WTC11 (cell line): Measurements from ENCODE around the gene GALNT7. TPM values are rescaled to one million over a fixed set of nuclear protein-coding genes. Genes with fewer than 3 reads are reported as not detected.

Experiments used
- ATAC-seq: fragments of 200-7000 bp; cut with Tn5 transposase; 2 replicates; pipeline ENCODE4 v1.10.0; 2021; ENCODE audit warnings: mild to moderate bottlenecking, moderate library complexity
- CTCF ChIA-PET: fragments of 300-600 bp; sonication (Branson Sonifier 250); formaldehyde crosslinking; loops from one replicate; lab custom pipeline; 2021; ENCODE audit warnings: antibody characterized with exemption; lab: Charles Lee
- POLR2A ChIA-PET: fragments of 350-600 bp; sonication (Branson Sonifier 250); formaldehyde crosslinking; loops from one replicate; lab custom pipeline; 2021; ENCODE audit warnings: antibody characterized with exemption; lab: Charles Lee
- DNase-seq: peaks from one replicate; pipeline ENCODE4 v3.0.0; 2021; ENCODE audit warnings: low spot score
- H3K27ac Mint-ChIP-seq: 2 replicates; pipeline ENCODE4 v1.8.0; 2021; ENCODE audit warnings: mixed read lengths
- H3K27me3 Mint-ChIP-seq: 2 replicates; pipeline ENCODE4 v1.8.0; 2021; ENCODE audit warnings: low read depth, mild to moderate bottlenecking, moderate library complexity, mixed read lengths
- H3K36me3 Mint-ChIP-seq: 2 replicates; pipeline ENCODE4 v1.8.0; 2021; ENCODE audit warnings: mixed read lengths
- H3K4me1 Mint-ChIP-seq: 2 replicates; pipeline ENCODE4 v1.8.0; 2022; ENCODE audit warnings: mixed read lengths
- H3K4me3 Mint-ChIP-seq: 2 replicates; pipeline ENCODE4 v1.8.0; 2021; ENCODE audit warnings: mild to moderate bottlenecking, moderate library complexity, mixed read lengths
- H3K9me3 Mint-ChIP-seq: 2 replicates; pipeline ENCODE4 v1.8.0; 2021; ENCODE audit warnings: mixed read lengths
- ARID4B ChIP-seq: sonication (generic); formaldehyde crosslinking; IDR thresholded peaks from 2 replicates; pipeline ENCODE4 v1.8.0; 2023; ENCODE audit warnings: missing genetic modification reagents, mild to moderate bottlenecking, borderline replicate concordance
- CREM ChIP-seq: sonication (generic); formaldehyde crosslinking; IDR thresholded peaks from 2 replicates; pipeline ENCODE4 v1.8.1; 2022; ENCODE audit warnings: mild to moderate bottlenecking, missing genetic modification reagents, moderate library complexity
- CTCF ChIP-seq: fragments of 200-600 bp; IDR thresholded peaks from 2 replicates; pipeline ENCODE4 v1.8.0; 2022; ENCODE audit warnings: antibody characterized with exemption
- EMX1 ChIP-seq: fragments of 250-450 bp; sonication (Bioruptor Pico); IDR thresholded peaks from 2 replicates; pipeline ENCODE4 v1.8.0; 2021; ENCODE audit warnings: mild to moderate bottlenecking
- FOXJ3 ChIP-seq: sonication (generic); formaldehyde crosslinking; IDR thresholded peaks from 2 replicates; pipeline ENCODE4 v1.9.0; 2021; ENCODE audit warnings: missing genetic modification reagents, mild to moderate bottlenecking, borderline replicate concordance
- JAZF1 ChIP-seq: fragments of 250-450 bp; sonication (Bioruptor Pico); IDR thresholded peaks from 2 replicates; pipeline ENCODE4 v1.9.0; 2021; ENCODE audit warnings: moderate library complexity, mild to moderate bottlenecking, inconsistent platforms
- KAT7 ChIP-seq: sonication (generic); formaldehyde crosslinking; IDR thresholded peaks from 2 replicates; pipeline ENCODE4 v1.8.1; 2023; ENCODE audit warnings: missing genetic modification reagents, mild to moderate bottlenecking, borderline replicate concordance
- NFYB ChIP-seq: sonication (generic); formaldehyde crosslinking; conservative IDR thresholded peaks from 2 replicates; pipeline ENCODE4 v1.8.0; 2022; ENCODE audit warnings: low read depth, missing genetic modification reagents
- SMAD4 ChIP-seq: sonication (generic); formaldehyde crosslinking; IDR thresholded peaks from 2 replicates; pipeline ENCODE4 v1.8.0; 2022; ENCODE audit warnings: mild to moderate bottlenecking, missing genetic modification reagents
- USF1 ChIP-seq: sonication (generic); formaldehyde crosslinking; IDR thresholded peaks from 2 replicates; pipeline ENCODE4 v1.8.0; 2022; ENCODE audit warnings: mild to moderate bottlenecking, missing genetic modification reagents
- ZNF121 ChIP-seq: sonication (generic); formaldehyde crosslinking; IDR thresholded peaks from 2 replicates; pipeline ENCODE4 v1.8.0; 2023; ENCODE audit warnings: missing genetic modification reagents
- ZNF219 ChIP-seq: sonication (generic); formaldehyde crosslinking; IDR thresholded peaks from 2 replicates; pipeline ENCODE4 v1.8.0; 2023; ENCODE audit warnings: missing genetic modification reagents, mild to moderate bottlenecking, borderline replicate concordance
- ZNF263 ChIP-seq: sonication (generic); formaldehyde crosslinking; IDR thresholded peaks from 2 replicates; pipeline ENCODE4 v1.8.1; 2022; ENCODE audit warnings: low read depth, mild to moderate bottlenecking, moderate library complexity, missing genetic modification reagents
- total RNA-seq: library from RNA; stranded (reverse); gene quantifications from 3 replicates; pipeline ENCODE4 v1.2.3, GENCODE V29; 2021
- TF ChIP-seq, protein P1 (sequence below): sonication (generic); formaldehyde crosslinking; IDR thresholded peaks from 2 replicates; pipeline ENCODE4 v1.8.1; 2023; ENCODE audit warnings: mild to moderate bottlenecking, missing genetic modification reagents
- TF ChIP-seq, protein P2 (sequence below): fragments of 250-450 bp; sonication (Bioruptor Pico); conservative IDR thresholded peaks from 2 replicates; pipeline ENCODE4 v1.9.0; 2021; ENCODE audit warnings: mild to moderate bottlenecking
- TF ChIP-seq, protein P3 (sequence below): sonication (generic); formaldehyde crosslinking; IDR thresholded peaks from 2 replicates; pipeline ENCODE4 v1.8.0; 2022; ENCODE audit warnings: mild to moderate bottlenecking, missing genetic modification reagents
- TF ChIP-seq, protein P4 (sequence below): sonication (generic); formaldehyde crosslinking; conservative IDR thresholded peaks from 2 replicates; pipeline ENCODE4 v1.8.1; 2022; ENCODE audit warnings: mild to moderate bottlenecking, missing genetic modification reagents
- TF ChIP-seq, protein P5 (sequence below): sonication (generic); formaldehyde crosslinking; IDR thresholded peaks from 2 replicates; pipeline ENCODE4 v1.8.0; 2023; ENCODE audit warnings: mild to moderate bottlenecking, missing genetic modification reagents

Gene GALNT7
- total RNA-seq, 1 experiment from 2014 or later, result 86.9 TPM

- peaks cover 37% of the 10 kb centered on the region for H3K36me3 Mint-ChIP-seq
- H3K4me1 Mint-ChIP-seq, result peaks cover 29% of the 10 kb centered on the region
- no peak overlapping the region for H3K27ac Mint-ChIP-seq
- H3K4me3 Mint-ChIP-seq, result no peak overlapping the region
- ATAC-seq (no peak), DNase-seq (no peak)
- peaks cover 28% of the 10 kb centered on the region for H3K9me3 Mint-ChIP-seq
- no peaks in the 10 kb centered on the region for H3K27me3 Mint-ChIP-seq
- CTCF ChIA-PET, result no interaction called here
- POLR2A ChIA-PET, result no interaction called here
- no peak for TF ChIP-seq ARID4B (CRISPR knock-in tag)
- TF ChIP-seq ZNF263 (CRISPR knock-in tag), result no peak
- TF ChIP-seq USF1 (CRISPR knock-in tag), result no peak
- no peak for TF ChIP-seq SMAD4 (CRISPR knock-in tag)
- TF ChIP-seq, protein P1, sequence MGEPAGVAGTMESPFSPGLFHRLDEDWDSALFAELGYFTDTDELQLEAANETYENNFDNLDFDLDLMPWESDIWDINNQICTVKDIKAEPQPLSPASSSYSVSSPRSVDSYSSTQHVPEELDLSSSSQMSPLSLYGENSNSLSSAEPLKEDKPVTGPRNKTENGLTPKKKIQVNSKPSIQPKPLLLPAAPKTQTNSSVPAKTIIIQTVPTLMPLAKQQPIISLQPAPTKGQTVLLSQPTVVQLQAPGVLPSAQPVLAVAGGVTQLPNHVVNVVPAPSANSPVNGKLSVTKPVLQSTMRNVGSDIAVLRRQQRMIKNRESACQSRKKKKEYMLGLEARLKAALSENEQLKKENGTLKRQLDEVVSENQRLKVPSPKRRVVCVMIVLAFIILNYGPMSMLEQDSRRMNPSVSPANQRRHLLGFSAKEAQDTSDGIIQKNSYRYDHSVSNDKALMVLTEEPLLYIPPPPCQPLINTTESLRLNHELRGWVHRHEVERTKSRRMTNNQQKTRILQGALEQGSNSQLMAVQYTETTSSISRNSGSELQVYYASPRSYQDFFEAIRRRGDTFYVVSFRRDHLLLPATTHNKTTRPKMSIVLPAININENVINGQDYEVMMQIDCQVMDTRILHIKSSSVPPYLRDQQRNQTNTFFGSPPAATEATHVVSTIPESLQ, result no peak
- TF ChIP-seq, all 79 proteins: peak for 0
Observed at GRCh38 chr4:173272314-173272713, 103.7 kb downstream of the GALNT7 start.

GRCh38 chr4:173272996-173273395, 104.4 kb downstream of the GALNT7 start:
- POLR2A ChIA-PET, result no interaction called here
- no peak for DNase-seq
- Mint-ChIP-seq H3K9me3 (peaks cover 28% of the 10 kb centered on the region), H3K27ac (no peak overlapping the region), H3K4me1 (peaks cover 29% of the 10 kb centered on the region), H3K4me3 (no peak overlapping the region), H3K36me3 (peaks cover 34% of the 10 kb centered on the region), H3K27me3 (no peaks in the 10 kb centered on the region)
- no peak for ATAC-seq
- CTCF ChIA-PET, result no interaction called here
- TF ChIP-seq, protein P2, sequence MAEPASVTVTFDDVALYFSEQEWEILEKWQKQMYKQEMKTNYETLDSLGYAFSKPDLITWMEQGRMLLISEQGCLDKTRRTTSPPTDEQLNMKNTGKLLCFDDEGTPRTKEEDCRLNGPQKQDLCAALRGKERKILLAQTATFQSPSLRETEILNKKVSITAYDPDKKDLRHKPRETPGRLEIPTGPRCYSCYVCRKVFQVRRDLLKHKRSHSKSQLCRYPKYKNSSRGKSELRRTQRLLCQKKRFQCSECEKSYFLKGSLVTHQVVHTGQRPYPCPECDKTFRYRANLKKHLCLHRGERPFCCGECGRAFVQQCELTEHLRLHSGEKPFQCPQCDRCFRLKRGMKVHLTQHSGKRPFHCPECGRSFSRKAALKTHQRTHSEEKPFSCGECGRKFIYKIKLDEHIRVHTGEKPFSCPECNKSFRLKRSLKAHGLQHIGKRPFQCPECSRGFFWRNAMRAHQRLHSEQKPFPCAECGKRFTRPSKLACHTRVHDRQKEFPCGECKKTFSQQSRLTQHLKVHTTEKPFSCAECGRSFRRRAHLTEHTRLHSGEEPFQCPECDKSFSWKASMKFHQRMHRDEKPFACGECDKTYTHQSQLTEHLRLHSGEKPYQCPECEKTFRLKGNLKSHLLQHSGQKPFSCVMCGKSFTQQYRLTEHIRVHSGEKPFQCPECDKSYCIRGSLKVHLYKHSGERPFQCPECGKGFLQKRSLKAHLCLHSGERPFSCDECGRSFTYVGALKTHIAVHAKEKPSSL (CRISPR knock-in tag), result no peak
- TF ChIP-seq ZNF121 (CRISPR knock-in tag), result no peak
- TF ChIP-seq CTCF, result no peak
- TF ChIP-seq, protein P3, sequence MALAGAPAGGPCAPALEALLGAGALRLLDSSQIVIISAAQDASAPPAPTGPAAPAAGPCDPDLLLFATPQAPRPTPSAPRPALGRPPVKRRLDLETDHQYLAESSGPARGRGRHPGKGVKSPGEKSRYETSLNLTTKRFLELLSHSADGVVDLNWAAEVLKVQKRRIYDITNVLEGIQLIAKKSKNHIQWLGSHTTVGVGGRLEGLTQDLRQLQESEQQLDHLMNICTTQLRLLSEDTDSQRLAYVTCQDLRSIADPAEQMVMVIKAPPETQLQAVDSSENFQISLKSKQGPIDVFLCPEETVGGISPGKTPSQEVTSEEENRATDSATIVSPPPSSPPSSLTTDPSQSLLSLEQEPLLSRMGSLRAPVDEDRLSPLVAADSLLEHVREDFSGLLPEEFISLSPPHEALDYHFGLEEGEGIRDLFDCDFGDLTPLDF (CRISPR knock-in tag), result no peak
- no peak for TF ChIP-seq FOXJ3 (CRISPR knock-in tag)
- TF ChIP-seq ZNF219 (CRISPR knock-in tag), result no peak
- TF ChIP-seq NFYB, result no peak
- TF ChIP-seq, protein P4, sequence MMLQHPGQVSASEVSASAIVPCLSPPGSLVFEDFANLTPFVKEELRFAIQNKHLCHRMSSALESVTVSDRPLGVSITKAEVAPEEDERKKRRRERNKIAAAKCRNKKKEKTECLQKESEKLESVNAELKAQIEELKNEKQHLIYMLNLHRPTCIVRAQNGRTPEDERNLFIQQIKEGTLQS (CRISPR knock-in tag), result no peak
- TF ChIP-seq EMX1 (CRISPR knock-in tag), result no peak
- no peak for TF ChIP-seq JAZF1 (CRISPR knock-in tag)
- no peak for TF ChIP-seq CREM (CRISPR knock-in tag)
- TF ChIP-seq SMAD4 (CRISPR knock-in tag), result no peak
- no peak for TF ChIP-seq KAT7
- TF ChIP-seq, protein P5, sequence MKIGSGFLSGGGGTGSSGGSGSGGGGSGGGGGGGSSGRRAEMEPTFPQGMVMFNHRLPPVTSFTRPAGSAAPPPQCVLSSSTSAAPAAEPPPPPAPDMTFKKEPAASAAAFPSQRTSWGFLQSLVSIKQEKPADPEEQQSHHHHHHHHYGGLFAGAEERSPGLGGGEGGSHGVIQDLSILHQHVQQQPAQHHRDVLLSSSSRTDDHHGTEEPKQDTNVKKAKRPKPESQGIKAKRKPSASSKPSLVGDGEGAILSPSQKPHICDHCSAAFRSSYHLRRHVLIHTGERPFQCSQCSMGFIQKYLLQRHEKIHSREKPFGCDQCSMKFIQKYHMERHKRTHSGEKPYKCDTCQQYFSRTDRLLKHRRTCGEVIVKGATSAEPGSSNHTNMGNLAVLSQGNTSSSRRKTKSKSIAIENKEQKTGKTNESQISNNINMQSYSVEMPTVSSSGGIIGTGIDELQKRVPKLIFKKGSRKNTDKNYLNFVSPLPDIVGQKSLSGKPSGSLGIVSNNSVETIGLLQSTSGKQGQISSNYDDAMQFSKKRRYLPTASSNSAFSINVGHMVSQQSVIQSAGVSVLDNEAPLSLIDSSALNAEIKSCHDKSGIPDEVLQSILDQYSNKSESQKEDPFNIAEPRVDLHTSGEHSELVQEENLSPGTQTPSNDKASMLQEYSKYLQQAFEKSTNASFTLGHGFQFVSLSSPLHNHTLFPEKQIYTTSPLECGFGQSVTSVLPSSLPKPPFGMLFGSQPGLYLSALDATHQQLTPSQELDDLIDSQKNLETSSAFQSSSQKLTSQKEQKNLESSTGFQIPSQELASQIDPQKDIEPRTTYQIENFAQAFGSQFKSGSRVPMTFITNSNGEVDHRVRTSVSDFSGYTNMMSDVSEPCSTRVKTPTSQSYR (CRISPR knock-in tag), result no peak
